Measurements from ENCODE around the gene CNTN1. TPM values are rescaled to one million over a fixed set of nuclear protein-coding genes. Genes with fewer than 3 reads are reported as not detected.

Gene CNTN1
- total and polyA plus RNA-seq, 9 of the 15 experiments (the other 6 are each of a cell fraction or from before 2014, with no cell fraction given) = 0.16 TPM; not detected in 8

DNA sequence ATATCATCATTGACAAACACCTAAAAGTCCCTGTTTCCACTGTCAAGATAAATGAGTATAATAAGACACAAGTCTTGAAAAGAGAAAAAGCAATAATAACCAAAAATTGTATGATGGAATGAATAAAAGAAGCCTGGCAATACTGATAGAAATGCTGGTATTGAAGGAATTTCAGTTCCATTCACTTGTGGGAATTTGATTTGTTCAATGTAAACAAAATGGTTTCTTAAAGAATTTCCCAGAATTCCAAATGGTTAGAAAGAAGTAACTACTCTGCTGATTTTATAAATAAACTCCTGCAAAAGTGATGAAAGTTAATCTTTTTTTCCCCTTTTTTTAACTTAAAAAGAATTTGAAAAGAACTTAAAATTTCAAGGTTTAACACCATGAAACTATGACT lies 366.0 kb downstream of the CNTN1 start:
- H3K36me3 ChIP-seq (ENCODE audit: control insufficient read depth, insufficient read depth, low read length) = no peaks in the 10 kb centered on the region
- in situ Hi-C loops (cut with MboI) (no loop called here), intact Hi-C loops (cut with micrococcal nuclease) (no loop called here)
- H3K27me3 ChIP-seq (ENCODE audit: control insufficient read depth in 2 of 2, insufficient read depth in 2 of 2, low read length in 2 of 2) = no peaks in the 10 kb centered on the region
- H3K27ac ChIP-seq (ENCODE audit: extremely low read depth, low read depth, low read length) = no peak overlapping the region
- H3K4me2 ChIP-seq (ENCODE audit: insufficient read depth, low read length) = no peak overlapping the region
- H2AFZ ChIP-seq (ENCODE audit: low read depth, low read length) = no peak overlapping the region
- H3K9me3 ChIP-seq (replicated peaks; ENCODE audit: control insufficient read depth, insufficient read depth, low read depth, low read length) = no peaks in the 10 kb centered on the region
- H3K4me1 ChIP-seq (replicated peaks in 1 of 2; ENCODE audit: control insufficient read depth in 2 of 2, insufficient read depth in 2 of 2, low read length in 2 of 2) = no peaks in the 10 kb centered on the region
- ATAC-seq (no peak), FAIRE-seq (no peak), DNase-seq (ENCODE audit: extremely low read depth in 1 of 4, low spot score in 3 of 4) (no peak)
- no peak overlapping the region for H3K9ac ChIP-seq (ENCODE audit: insufficient read depth in 1 of 2, low read depth in 2 of 2, low read length in 2 of 2)
- H3K79me2 ChIP-seq (ENCODE audit: control insufficient read depth, insufficient read depth, low read length) = no peaks in the 10 kb centered on the region
- no TSS peak for BruUV-seq (replicated peaks)
- H3K9me1 ChIP-seq (ENCODE audit: control insufficient read depth, insufficient read depth, low read length) = no peaks in the 10 kb centered on the region
- no peak overlapping the region for H3K4me3 ChIP-seq
- ChIA-PET CTCF (ENCODE audit: low intra/inter-chr PET ratio) (no interaction called here), POLR2A (no interaction called here)
- TF ChIP-seq PML (IDR thresholded peaks at IDR 0.05; ENCODE audit: low read length) = no peak
- TF ChIP-seq SMAD1 (IDR thresholded peaks at IDR 0.05; ENCODE audit: low read depth, low read length, partially characterized antibody) = no peak
- TF ChIP-seq HNRNPLL (IDR thresholded peaks at IDR 0.05; ENCODE audit: low read depth, low read length, poor library complexity, severe bottlenecking) = no peak
- no peak for TF ChIP-seq MBD1 (CRISPR knock-in tag; IDR thresholded peaks at IDR 0.05)
- no peak for TF ChIP-seq FUS (optimal IDR thresholded peaks at IDR 0.05; ENCODE audit: low read depth, low read length)
- TF ChIP-seq, protein P1, sequence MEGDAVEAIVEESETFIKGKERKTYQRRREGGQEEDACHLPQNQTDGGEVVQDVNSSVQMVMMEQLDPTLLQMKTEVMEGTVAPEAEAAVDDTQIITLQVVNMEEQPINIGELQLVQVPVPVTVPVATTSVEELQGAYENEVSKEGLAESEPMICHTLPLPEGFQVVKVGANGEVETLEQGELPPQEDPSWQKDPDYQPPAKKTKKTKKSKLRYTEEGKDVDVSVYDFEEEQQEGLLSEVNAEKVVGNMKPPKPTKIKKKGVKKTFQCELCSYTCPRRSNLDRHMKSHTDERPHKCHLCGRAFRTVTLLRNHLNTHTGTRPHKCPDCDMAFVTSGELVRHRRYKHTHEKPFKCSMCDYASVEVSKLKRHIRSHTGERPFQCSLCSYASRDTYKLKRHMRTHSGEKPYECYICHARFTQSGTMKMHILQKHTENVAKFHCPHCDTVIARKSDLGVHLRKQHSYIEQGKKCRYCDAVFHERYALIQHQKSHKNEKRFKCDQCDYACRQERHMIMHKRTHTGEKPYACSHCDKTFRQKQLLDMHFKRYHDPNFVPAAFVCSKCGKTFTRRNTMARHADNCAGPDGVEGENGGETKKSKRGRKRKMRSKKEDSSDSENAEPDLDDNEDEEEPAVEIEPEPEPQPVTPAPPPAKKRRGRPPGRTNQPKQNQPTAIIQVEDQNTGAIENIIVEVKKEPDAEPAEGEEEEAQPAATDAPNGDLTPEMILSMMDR (IDR thresholded peaks at IDR 0.05 in 2 of 3, conservative IDR thresholded peaks at IDR 0.05 in 1 of 3; ENCODE audit: insufficient read depth in 2 of 3, low read depth in 1 of 3, low read length in 3 of 3) = no peak
- TF ChIP-seq HNRNPK (IDR thresholded peaks at IDR 0.05; ENCODE audit: low read depth, low read length, poor library complexity, severe bottlenecking) = no peak
- TF ChIP-seq SNIP1 (IDR thresholded peaks at IDR 0.05; ENCODE audit: low read depth) = no peak
- TF ChIP-seq KDM4B (IDR thresholded peaks at IDR 0.05; ENCODE audit: borderline replicate concordance in 2 of 2, low read depth in 1 of 2) = no peak
- TF ChIP-seq, protein P2, sequence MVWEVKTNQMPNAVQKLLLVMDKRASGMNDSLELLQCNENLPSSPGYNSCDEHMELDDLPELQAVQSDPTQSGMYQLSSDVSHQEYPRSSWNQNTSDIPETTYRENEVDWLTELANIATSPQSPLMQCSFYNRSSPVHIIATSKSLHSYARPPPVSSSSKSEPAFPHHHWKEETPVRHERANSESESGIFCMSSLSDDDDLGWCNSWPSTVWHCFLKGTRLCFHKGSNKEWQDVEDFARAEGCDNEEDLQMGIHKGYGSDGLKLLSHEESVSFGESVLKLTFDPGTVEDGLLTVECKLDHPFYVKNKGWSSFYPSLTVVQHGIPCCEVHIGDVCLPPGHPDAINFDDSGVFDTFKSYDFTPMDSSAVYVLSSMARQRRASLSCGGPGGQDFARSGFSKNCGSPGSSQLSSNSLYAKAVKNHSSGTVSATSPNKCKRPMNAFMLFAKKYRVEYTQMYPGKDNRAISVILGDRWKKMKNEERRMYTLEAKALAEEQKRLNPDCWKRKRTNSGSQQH (CRISPR knock-in tag; IDR thresholded peaks at IDR 0.05) = no peak
- TF ChIP-seq, protein P3, sequence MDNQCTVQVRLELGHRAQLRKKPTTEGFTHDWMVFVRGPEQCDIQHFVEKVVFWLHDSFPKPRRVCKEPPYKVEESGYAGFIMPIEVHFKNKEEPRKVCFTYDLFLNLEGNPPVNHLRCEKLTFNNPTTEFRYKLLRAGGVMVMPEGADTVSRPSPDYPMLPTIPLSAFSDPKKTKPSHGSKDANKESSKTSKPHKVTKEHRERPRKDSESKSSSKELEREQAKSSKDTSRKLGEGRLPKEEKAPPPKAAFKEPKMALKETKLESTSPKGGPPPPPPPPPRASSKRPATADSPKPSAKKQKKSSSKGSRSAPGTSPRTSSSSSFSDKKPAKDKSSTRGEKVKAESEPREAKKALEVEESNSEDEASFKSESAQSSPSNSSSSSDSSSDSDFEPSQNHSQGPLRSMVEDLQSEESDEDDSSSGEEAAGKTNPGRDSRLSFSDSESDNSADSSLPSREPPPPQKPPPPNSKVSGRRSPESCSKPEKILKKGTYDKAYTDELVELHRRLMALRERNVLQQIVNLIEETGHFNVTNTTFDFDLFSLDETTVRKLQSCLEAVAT (IDR thresholded peaks at IDR 0.05) = no peak
- no peak for TF ChIP-seq SNRNP70 (optimal IDR thresholded peaks at IDR 0.05; ENCODE audit: low read depth, low read length)
- TF ChIP-seq FOXA3 (CRISPR knock-in tag; conservative IDR thresholded peaks at IDR 0.05 in 1 of 2, IDR thresholded peaks at IDR 0.05 in 1 of 2) = no peak
- TF ChIP-seq, protein P4, sequence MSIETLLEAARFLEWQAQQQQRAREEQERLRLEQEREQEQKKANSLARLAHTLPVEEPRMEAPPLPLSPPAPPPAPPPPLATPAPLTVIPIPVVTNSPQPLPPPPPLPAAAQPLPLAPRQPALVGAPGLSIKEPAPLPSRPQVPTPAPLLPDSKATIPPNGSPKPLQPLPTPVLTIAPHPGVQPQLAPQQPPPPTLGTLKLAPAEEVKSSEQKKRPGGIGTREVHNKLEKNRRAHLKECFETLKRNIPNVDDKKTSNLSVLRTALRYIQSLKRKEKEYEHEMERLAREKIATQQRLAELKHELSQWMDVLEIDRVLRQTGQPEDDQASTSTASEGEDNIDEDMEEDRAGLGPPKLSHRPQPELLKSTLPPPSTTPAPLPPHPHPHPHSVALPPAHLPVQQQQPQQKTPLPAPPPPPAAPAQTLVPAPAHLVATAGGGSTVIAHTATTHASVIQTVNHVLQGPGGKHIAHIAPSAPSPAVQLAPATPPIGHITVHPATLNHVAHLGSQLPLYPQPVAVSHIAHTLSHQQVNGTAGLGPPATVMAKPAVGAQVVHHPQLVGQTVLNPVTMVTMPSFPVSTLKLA (conservative IDR thresholded peaks at IDR 0.05) = no peak
- TF ChIP-seq TRIM28 (IDR thresholded peaks at IDR 0.05) = no peak
- no peaks in the 10 kb centered on the region for H4K20me1 ChIP-seq (replicated peaks; ENCODE audit: control insufficient read depth, insufficient read depth, low read length)
